Transverse colon (tissue), 4 donors: ENCODE results near the gene EQTN.

Experiments
- POLR2AphosphoS5 ChIP-seq, 3 donors: sonication (generic); formaldehyde crosslinking; IDR thresholded peaks; one replicate each; pipeline ENCODE4 v1.6.1; 2016; ENCODE audit warnings: antibody characterized with exemption in 3 of 3
- TF ChIP-seq, protein P1 (sequence below), 5 experiments: fragments of 200-600 bp in 3 of 5; fragments of 450-650 bp in 2 of 5; sonication (generic) in 3 of 5; IDR thresholded peaks; 1 replicate in 2 of 5; 2 replicates in 3 of 5; pipeline ENCODE4 v1.5.1; 2016 to 2017; ENCODE audit warnings: antibody characterized with exemption in 5 of 5, inconsistent platforms in 3 of 5, mild to moderate bottlenecking in 2 of 5, moderate library complexity in 1 of 5

DNA sequence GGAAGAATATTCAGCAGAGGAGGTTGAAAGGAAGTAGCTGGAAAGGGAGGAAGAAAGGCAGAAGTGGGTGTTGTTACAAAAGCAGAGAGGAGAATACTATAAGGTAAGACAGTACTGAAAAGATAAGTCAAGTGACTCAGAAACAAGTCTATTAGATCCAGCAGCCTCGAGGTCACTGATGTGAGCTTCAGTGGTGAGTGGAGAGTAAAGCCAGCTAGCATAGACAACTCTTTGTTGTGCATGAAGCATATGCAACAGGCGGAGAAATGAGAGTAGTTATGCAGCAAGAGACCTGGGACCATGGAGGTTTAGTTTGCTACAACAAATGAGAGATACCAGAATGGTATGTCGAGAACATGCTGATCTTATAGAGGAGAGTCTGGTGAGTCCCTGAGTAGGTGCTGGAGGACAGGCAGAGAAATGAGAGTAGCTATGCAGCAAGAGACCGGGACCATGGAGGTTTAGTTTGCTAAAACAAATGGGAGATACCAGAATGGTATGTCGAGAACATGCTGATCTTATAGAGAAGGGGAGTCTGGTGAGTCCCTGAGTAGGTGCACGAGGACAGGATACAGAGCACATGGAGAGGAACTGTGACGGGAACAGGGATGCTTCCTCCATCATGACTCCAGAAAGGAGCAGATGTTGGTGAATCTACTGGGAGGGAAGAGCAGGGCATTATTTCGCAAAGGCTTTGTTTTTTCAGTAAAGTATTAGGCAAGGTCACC is 36.0 kb downstream of the EQTN start:
- TF ChIP-seq, protein P1, sequence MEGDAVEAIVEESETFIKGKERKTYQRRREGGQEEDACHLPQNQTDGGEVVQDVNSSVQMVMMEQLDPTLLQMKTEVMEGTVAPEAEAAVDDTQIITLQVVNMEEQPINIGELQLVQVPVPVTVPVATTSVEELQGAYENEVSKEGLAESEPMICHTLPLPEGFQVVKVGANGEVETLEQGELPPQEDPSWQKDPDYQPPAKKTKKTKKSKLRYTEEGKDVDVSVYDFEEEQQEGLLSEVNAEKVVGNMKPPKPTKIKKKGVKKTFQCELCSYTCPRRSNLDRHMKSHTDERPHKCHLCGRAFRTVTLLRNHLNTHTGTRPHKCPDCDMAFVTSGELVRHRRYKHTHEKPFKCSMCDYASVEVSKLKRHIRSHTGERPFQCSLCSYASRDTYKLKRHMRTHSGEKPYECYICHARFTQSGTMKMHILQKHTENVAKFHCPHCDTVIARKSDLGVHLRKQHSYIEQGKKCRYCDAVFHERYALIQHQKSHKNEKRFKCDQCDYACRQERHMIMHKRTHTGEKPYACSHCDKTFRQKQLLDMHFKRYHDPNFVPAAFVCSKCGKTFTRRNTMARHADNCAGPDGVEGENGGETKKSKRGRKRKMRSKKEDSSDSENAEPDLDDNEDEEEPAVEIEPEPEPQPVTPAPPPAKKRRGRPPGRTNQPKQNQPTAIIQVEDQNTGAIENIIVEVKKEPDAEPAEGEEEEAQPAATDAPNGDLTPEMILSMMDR (IDR thresholded peaks at IDR 0.05), result no peak
- TF ChIP-seq POLR2AphosphoS5 (IDR thresholded peaks at IDR 0.05), result no peak
